Adipocyte (in vitro differentiated cells): ENCODE results near the gene HS3ST4.

Experiments
- DNase-seq: peaks from one replicate; pipeline ENCODE4 v3.0.0-alpha.2; 2015; ENCODE audit warnings: low read depth
- H3K27me3 ChIP-seq: replicated peaks from 2 replicates; pipeline ENCODE4 v1.7.0; 2013; ENCODE audit warnings: mild to moderate bottlenecking, low read length, moderate library complexity; ENCODE audit not compliant: control insufficient read depth, insufficient read depth
- H3K36me3 ChIP-seq: 2 replicates; pipeline ENCODE4 v1.7.0; 2013; ENCODE audit warnings: low read length, mild to moderate bottlenecking, moderate library complexity; ENCODE audit not compliant: control insufficient read depth, insufficient read depth, severe bottlenecking
- H3K4me1 ChIP-seq: 2 replicates; pipeline ENCODE4 v1.7.0; 2013; ENCODE audit warnings: mild to moderate bottlenecking, low read length, moderate library complexity; ENCODE audit not compliant: control insufficient read depth, insufficient read depth
- H3K4me3 ChIP-seq: 2 replicates; pipeline ENCODE4 v1.7.0; 2013; ENCODE audit warnings: mild to moderate bottlenecking, low read length, moderate library complexity
- H3K9ac ChIP-seq: 2 replicates; pipeline ENCODE4 v1.7.0; 2013; ENCODE audit warnings: mild to moderate bottlenecking, low read length, moderate library complexity
- H3K9me3 ChIP-seq: 2 replicates; pipeline ENCODE4 v1.7.0; 2013; ENCODE audit warnings: mild to moderate bottlenecking, low read length, moderate library complexity; ENCODE audit not compliant: control insufficient read depth

HS3ST4 gene

DNA sequence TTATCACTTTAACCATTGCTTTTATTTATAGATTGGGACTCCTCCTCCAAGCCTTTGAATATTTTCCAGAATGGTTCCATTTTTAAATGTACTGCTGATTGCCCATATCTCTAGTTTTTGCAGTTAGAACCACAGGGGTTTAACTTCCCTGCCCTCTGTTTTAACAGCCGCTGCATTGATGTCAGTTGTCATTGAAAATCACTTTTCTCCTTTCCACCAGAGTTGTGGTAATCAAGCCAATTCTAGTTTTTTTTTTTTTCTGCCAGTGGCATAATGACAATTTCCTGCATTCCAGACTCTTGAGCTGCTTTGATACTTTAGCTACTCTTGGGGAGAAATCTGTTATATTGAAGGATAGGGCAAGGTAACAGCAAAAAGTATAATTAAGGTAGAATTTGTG lies 91.5 kb downstream of the HS3ST4 start:
- Histone ChIP-seq H3K9ac (no peak overlapping the region), H3K36me3 (no peaks in the 10 kb centered on the region), H3K4me1 (no peaks in the 10 kb centered on the region), H3K4me3 (no peak overlapping the region), H3K27me3 (no peaks in the 10 kb centered on the region), H3K9me3 (no peaks in the 10 kb centered on the region)
- DNase-seq: no peak

DNA sequence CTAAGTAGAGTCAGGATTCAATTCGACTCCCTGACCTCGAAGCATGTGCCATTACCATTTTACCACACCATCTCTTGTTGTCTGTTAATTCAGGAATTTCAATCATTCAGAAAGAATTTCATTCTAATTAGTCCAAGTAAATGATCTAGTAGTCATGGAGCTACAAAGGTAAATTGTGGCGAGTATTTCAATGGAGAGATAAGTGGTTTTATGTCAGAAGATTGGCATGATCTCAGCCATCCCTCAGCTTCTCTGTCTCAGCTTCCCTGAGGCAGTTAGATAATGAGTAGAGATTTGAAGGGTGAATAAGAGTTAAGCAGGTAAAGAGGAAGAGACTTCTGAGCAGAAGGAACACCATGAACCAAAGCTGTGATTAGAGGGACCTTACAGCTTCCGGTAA lies 93.6 kb downstream of the HS3ST4 start:
- H3K9ac ChIP-seq: no peak overlapping the region
- no peaks in the 10 kb centered on the region for H3K4me1 ChIP-seq
- H3K4me3 ChIP-seq: no peak overlapping the region
- H3K9me3 ChIP-seq: no peaks in the 10 kb centered on the region
- no peaks in the 10 kb centered on the region for H3K36me3 ChIP-seq
- DNase-seq: no peak
- no peaks in the 10 kb centered on the region for H3K27me3 ChIP-seq

DNA sequence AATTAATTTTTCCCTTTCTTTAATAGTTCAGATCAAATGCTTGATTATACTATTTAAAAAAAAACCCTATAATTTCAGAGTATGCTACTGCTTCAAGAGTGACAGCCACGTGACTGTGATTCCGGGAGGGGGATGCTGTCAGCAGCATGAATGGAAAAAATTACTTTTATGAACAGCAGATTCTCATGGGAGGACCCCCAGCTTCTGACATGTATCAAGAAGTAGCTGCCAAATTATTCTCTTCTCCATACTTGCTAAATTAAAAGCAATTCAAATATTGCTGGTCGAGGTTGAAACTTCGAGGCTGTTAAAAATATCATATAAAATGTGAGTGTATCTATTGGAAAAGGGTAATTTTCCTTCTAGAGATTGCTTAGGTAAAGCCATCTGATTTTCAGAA lies 95.0 kb downstream of the HS3ST4 start:
- no peak for DNase-seq
- Histone ChIP-seq H3K9me3 (no peaks in the 10 kb centered on the region), H3K27me3 (no peaks in the 10 kb centered on the region), H3K36me3 (no peaks in the 10 kb centered on the region), H3K4me1 (no peaks in the 10 kb centered on the region), H3K4me3 (no peak overlapping the region), H3K9ac (no peak overlapping the region)

DNA sequence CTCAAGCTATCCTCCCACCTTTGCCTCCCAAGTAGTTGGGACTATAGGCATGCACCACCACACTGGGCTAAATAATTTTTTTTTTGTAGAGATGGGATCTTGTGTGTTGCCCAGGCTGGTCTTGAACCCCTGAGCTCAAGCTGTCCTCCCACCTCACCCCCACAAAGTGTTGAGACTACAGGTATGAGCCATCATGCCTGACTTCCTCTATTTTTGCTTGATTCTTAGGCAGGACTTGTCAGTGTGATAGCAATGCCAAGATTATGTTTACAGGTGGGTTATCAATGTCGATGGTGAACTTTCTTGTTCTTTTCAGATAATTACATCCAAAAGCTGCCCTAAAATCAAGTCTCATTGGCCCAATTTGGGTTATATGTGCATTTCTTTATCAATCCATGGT lies 96.9 kb downstream of the HS3ST4 start:
- no peaks in the 10 kb centered on the region for H3K36me3 ChIP-seq
- no peak overlapping the region for H3K9ac ChIP-seq
- no peaks in the 10 kb centered on the region for H3K27me3 ChIP-seq
- no peaks in the 10 kb centered on the region for H3K4me1 ChIP-seq
- no peak overlapping the region for H3K4me3 ChIP-seq
- DNase-seq: no peak
- H3K9me3 ChIP-seq: no peaks in the 10 kb centered on the region

DNA sequence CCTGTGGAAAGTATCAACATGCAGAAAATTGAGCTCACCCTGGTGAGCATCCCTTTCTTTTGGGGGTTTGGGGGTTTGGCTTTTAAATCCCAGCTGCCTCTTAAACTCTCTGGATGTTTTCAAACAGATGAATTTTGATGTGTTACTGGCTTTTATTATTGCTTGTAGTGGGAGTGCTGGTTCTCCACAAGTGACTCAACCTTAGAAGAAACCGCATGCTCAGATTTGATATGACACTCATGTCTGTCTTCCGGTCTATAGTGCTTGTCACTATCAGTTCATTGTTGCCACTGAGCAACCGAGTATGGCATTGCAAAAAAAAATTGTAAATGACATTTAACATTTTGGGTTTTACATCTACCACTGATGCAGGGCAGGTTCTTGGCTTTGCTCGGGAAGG lies 104.5 kb downstream of the HS3ST4 start:
- Histone ChIP-seq H3K4me3 (no peak overlapping the region), H3K9ac (no peak overlapping the region), H3K27me3 (no peaks in the 10 kb centered on the region), H3K9me3 (no peaks in the 10 kb centered on the region), H3K36me3 (no peaks in the 10 kb centered on the region), H3K4me1 (no peaks in the 10 kb centered on the region)
- DNase-seq: no peak

DNA sequence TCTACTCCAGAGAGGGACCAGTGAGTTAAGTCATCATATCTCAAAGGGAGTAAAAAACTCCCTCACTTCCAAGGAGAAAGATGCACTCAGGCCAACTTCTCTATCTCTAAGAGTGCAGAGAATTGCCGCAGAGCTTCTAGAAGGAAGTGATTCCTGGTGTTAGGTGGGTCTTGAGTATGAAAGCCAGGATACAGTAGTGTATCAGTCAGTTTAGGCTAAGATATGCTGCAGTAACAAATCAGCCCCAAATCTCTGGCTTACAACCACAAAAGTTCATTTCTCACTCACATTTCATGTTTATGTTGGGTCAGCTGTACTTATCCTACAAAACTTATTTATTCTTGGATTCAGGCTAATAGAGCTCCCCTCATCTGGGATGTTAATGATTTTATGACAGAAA lies 106.3 kb downstream of the HS3ST4 start:
- no peaks in the 10 kb centered on the region for H3K27me3 ChIP-seq
- no peak overlapping the region for H3K9ac ChIP-seq
- H3K4me3 ChIP-seq: no peak overlapping the region
- H3K9me3 ChIP-seq: no peaks in the 10 kb centered on the region
- H3K4me1 ChIP-seq: no peaks in the 10 kb centered on the region
- DNase-seq: no peak
- no peaks in the 10 kb centered on the region for H3K36me3 ChIP-seq

DNA sequence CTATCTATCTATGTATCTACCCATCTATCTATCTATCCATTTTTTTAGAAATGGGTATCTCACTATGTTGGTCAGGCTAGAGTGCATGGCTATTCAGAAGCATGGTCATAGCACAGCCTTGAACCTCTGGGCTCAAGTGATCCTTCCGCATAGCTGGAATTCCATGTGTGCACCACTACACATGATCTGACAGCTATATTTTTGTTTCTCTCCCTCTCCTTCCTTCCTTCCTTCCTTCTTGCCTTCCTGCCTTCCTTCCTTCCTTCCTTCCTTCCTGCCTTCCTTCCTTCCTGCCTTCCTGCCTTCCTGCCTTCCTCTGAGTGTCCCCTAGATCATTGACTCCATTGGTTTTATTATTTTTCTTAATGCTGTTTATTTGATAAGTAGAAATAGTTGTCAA lies 108.1 kb downstream of the HS3ST4 start:
- DNase-seq: no peak
- H3K4me3 ChIP-seq: no peak overlapping the region
- H3K9me3 ChIP-seq: no peaks in the 10 kb centered on the region
- H3K36me3 ChIP-seq: no peaks in the 10 kb centered on the region
- no peaks in the 10 kb centered on the region for H3K27me3 ChIP-seq
- no peak overlapping the region for H3K9ac ChIP-seq
- no peaks in the 10 kb centered on the region for H3K4me1 ChIP-seq

DNA sequence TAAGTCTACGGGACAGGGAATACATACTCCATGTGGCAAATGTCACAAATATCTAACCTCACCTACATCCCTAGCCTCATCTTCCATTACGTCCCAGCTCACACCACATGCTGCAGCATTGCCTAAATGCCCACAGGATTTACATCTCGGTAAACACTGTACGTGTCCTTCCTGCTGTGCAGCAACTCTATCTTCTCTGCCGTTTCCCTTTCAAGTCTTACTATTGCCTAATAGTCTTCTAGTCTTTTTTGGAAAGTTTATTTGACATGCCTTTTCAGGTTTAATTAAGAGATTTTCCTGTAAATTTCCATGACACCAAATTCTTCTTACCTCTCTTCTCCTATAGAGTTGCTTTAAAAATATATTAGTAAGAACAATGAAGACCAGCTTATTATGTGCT lies 120.5 kb downstream of the HS3ST4 start:
- Histone ChIP-seq H3K27me3 (no peaks in the 10 kb centered on the region), H3K9ac (no peak overlapping the region), H3K9me3 (no peaks in the 10 kb centered on the region), H3K4me1 (no peaks in the 10 kb centered on the region), H3K36me3 (no peaks in the 10 kb centered on the region), H3K4me3 (no peak overlapping the region)
- DNase-seq: no peak

DNA sequence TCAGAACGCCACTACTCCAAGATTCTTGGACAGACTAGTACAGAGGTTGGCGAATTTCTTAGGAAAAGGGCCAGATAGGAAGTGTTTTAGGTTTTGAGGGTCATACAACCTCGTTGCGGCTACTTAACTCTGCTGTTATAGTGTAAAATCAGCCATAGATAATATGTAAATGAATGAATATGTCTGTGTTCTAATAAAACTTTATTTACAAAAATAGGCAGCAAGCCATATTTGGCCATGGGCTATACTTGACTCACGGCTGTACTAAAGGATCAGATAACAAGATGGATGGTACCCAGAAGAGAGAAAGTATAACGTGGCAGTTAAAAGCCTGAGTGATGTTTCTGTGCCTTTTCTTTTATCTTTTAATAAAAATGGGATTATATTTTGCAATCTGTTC lies 125.5 kb downstream of the HS3ST4 start:
- Histone ChIP-seq H3K27me3 (no peaks in the 10 kb centered on the region), H3K9me3 (no peaks in the 10 kb centered on the region), H3K36me3 (no peaks in the 10 kb centered on the region), H3K4me3 (no peak overlapping the region), H3K4me1 (no peaks in the 10 kb centered on the region), H3K9ac (no peak overlapping the region)
- DNase-seq: no peak

DNA sequence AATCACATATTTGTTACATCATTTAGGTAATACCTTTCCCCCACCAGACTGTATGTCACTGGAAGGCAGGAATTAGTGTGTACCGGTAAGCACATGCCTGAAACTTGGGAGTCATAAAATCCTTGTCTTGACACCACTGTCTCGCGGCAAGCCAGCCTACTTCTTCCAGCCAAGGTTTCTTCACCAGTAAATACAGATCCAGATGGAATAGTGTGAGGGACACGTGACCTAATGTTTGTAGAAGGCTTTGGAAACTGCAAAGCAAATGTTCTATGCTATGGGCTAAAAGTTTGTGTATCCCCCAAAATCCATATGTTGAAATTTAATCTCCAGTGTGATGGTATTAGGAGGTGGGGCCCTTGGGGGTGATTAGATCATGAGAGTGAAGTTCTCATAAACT lies 126.1 kb downstream of the HS3ST4 start:
- DNase-seq: no peak
- H3K4me1 ChIP-seq: no peaks in the 10 kb centered on the region
- H3K4me3 ChIP-seq: no peak overlapping the region
- H3K27me3 ChIP-seq: no peaks in the 10 kb centered on the region
- no peaks in the 10 kb centered on the region for H3K36me3 ChIP-seq
- H3K9me3 ChIP-seq: no peaks in the 10 kb centered on the region
- H3K9ac ChIP-seq: no peak overlapping the region

DNA sequence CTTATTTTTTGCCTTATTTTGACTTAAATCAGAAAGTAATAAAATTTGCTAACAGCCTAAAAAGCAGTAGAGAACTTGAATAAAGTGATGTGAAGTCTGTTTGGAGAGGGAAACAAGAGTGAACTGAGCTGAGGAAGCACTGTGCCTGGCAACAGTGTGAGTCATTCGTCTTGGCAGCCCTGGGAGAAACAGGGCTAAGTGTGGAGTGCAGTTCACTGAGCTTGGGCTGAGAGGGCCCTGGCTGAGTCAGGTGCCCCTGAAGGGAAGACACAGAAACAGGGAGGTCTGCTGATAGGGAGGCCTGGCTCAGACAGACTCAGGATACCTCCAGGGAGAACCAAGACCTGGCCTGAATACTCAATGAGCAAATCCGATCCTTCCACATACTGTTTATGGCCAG lies 132.1 kb downstream of the HS3ST4 start:
- DNase-seq: no peak
- H3K36me3 ChIP-seq: no peaks in the 10 kb centered on the region
- no peaks in the 10 kb centered on the region for H3K27me3 ChIP-seq
- no peak overlapping the region for H3K4me3 ChIP-seq
- H3K9ac ChIP-seq: no peak overlapping the region
- H3K4me1 ChIP-seq: no peaks in the 10 kb centered on the region
- no peaks in the 10 kb centered on the region for H3K9me3 ChIP-seq

DNA sequence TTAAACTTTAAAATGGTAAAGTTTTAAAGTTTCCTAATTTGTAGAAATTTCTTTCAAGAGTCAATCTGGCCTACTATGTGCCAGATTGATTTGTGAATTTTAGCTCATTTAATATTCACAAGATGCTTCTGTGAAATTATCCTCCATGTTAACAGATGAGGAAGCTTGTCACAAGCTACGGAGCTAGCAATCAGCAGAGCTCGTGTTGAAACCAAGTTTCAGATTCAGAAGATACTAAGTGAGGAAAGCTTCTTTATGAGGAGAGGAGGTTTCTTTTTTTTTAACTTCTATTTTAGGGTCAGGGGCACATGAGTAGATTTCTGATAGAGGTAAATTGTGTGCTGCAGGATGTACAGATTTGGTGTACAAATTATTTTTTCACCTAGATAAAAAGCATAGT lies 135.9 kb downstream of the HS3ST4 start:
- no peak overlapping the region for H3K4me3 ChIP-seq
- H3K9ac ChIP-seq: no peak overlapping the region
- no peaks in the 10 kb centered on the region for H3K27me3 ChIP-seq
- H3K4me1 ChIP-seq: no peaks in the 10 kb centered on the region
- H3K9me3 ChIP-seq: no peaks in the 10 kb centered on the region
- no peak for DNase-seq
- no peaks in the 10 kb centered on the region for H3K36me3 ChIP-seq
